Colonic mucosa (tissue), 4 donors: ENCODE data around the gene SDCBP2. TPM values are rescaled to one million over a fixed set of nuclear protein-coding genes. Genes with fewer than 3 reads are reported as not detected.

Experiments
- DNase-seq: peaks from one replicate; pipeline ENCODE4 v3.0.0-alpha.2; 2020
- H3K27ac ChIP-seq: fragments of 200-600 bp; one replicate; pipeline ENCODE4 v1.8.0; 2021
- H3K27me3 ChIP-seq: fragments of 200-600 bp; one replicate; pipeline ENCODE4 v1.8.0; 2021
- H3K36me3 ChIP-seq: fragments of 200-600 bp; one replicate; pipeline ENCODE4 v1.8.0; 2021
- H3K4me1 ChIP-seq: fragments of 200-600 bp; one replicate; pipeline ENCODE4 v1.8.0; 2021; ENCODE audit warnings: mild to moderate bottlenecking
- H3K4me3 ChIP-seq: fragments of 200-600 bp; one replicate; pipeline ENCODE4 v1.8.0; 2021
- H3K9ac ChIP-seq, 2 donors: one replicate each; pipeline ENCODE4 v1.7.0; 2013; ENCODE audit warnings: control low read depth in 2 of 2, low read depth in 2 of 2, low read length in 2 of 2
- H3K9me3 ChIP-seq: fragments of 200-600 bp; one replicate; pipeline ENCODE4 v1.8.0; 2021
- intact Hi-C: fragments of 100-400 bp; cut with DNase I; formaldehyde crosslinking; loops from one replicate; pipeline ENCODE4 v1.14.1; 2022
- total RNA-seq, 2 donors: library from RNA; stranded (reverse); fragmentation: NEBNext Ultra II Directional in 1 of 2; extraction: Animal tissue kit (Norgen Biotek cat#: 25700) in 1 of 2; gene quantifications; one replicate each; pipeline ENCODE4 v1.2.1, GENCODE V29; 2021
- TF ChIP-seq, protein P1 (sequence below): fragments of 200-600 bp; IDR thresholded peaks from one replicate; pipeline ENCODE4 v1.8.0; 2022; ENCODE audit warnings: antibody characterized with exemption, mild to moderate bottlenecking
- donor health status: healthy.
- donor health status: DM: no; HTN: no; CAD: no.
- donor health status: DM: no; HTN: no; CAD: no.

The SDCBP2 gene
- total RNA-seq, 2 donors from 2014 or later = 202 to 345 TPM

DNA sequence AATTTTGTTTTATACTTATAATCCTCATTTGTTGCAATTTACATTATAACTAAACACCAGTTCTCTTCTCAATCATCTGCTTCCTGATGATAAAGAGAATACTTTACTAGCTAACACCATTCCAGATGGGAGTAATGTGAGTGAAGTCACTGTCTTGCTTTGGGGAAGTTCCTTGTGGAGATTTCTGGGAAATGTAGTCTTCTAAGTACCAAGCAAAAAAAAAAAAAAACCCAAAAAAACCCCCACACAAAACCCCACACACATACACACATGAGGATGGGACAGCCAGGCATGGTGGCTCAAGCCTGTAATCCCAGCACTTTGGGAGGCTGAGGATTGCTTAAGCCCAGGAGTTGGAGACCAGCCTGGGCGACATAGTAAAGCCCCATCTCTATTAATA, 65.1 kb downstream of the SDCBP2 start:
- Histone ChIP-seq H3K4me1 (no peaks in the 10 kb centered on the region), H3K27ac (no peak overlapping the region), H3K36me3 (no peaks in the 10 kb centered on the region), H3K9me3 (no peaks in the 10 kb centered on the region), H3K4me3 (no peak overlapping the region), H3K27me3 (no peaks in the 10 kb centered on the region), H3K9ac (no peak overlapping the region)
- TF ChIP-seq, protein P1, sequence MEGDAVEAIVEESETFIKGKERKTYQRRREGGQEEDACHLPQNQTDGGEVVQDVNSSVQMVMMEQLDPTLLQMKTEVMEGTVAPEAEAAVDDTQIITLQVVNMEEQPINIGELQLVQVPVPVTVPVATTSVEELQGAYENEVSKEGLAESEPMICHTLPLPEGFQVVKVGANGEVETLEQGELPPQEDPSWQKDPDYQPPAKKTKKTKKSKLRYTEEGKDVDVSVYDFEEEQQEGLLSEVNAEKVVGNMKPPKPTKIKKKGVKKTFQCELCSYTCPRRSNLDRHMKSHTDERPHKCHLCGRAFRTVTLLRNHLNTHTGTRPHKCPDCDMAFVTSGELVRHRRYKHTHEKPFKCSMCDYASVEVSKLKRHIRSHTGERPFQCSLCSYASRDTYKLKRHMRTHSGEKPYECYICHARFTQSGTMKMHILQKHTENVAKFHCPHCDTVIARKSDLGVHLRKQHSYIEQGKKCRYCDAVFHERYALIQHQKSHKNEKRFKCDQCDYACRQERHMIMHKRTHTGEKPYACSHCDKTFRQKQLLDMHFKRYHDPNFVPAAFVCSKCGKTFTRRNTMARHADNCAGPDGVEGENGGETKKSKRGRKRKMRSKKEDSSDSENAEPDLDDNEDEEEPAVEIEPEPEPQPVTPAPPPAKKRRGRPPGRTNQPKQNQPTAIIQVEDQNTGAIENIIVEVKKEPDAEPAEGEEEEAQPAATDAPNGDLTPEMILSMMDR = no peak
- intact Hi-C loops = no loop called here
- no peak for DNase-seq

Other genes with a start within 250 kb of the SDCBP2 start
- 100 to 1,000 TPM; 138 to 163 TPM for gene PSMF1, start 210.5 kb downstream of the SDCBP2 start, total RNA-seq
- 1 to 10 TPM; 1.4 to 2.0 TPM for gene TMEM74B, start 144.2 kb downstream of the SDCBP2 start, total RNA-seq
- under 1 TPM in 1 of 2 donors, not detected in 1; 0.19 TPM for gene C20orf202, start 125.7 kb downstream of the SDCBP2 start, total RNA-seq
- not detected for gene RAD21L1, start 103.1 kb downstream of the SDCBP2 start, total RNA-seq
- gene SNPH, start 62.8 kb downstream of the SDCBP2 start, total RNA-seq = 1 to 10 TPM; 1.9 to 2.4 TPM
- 100 to 1,000 TPM; 307 to 310 TPM for gene FKBP1A, start 63.9 kb upstream of the SDCBP2 start, total RNA-seq
- 10 to 100 TPM; 67.4 to 76.0 TPM for gene NSFL1C, start 137.7 kb upstream of the SDCBP2 start, total RNA-seq
- gene SIRPB2, start 162.3 kb upstream of the SDCBP2 start, total RNA-seq = 1 to 10 TPM in 1 of 2 donors, under 1 TPM in 1; 0.74 to 3.0 TPM
- not detected for gene SIRPD, start 228.6 kb upstream of the SDCBP2 start, total RNA-seq